ENCODE measurements around the gene PLA2G15. TPM values are rescaled to one million over a fixed set of nuclear protein-coding genes. Genes with fewer than 3 reads are reported as not detected.

PLA2G15 gene
- 49.0 and 76.7 TPM in 2 replicates for total RNA-seq

GRCh38 chr16:68244903-68245853 lies at the start of gene PLA2G15:
Gene PLA2G15, plus strand, starts transcription at chr16:68245373. Its CDS starts 54 bp downstream, at chr16:68245427.

GRCh38 chr16:68235887-68236136 lies 9.4 kb upstream of the PLA2G15 start, which contains the start of gene ESRP2:
Gene ESRP2, minus strand, starts transcription at chr16:68236127. Its CDS starts 82 bp downstream, at chr16:68236045.

GRCh38 chr16:68264128-68265077 lies 19.2 kb downstream of the PLA2G15 start, which contains the start of gene SLC7A6:
Gene SLC7A6, plus strand, starts transcription at chr16:68264526. Its CDS starts 10,201 bp downstream, at chr16:68274727.

Other genes starting within 250 kb of the PLA2G15 start
- not detected in 2 replicates for gene DPEP2, start 245.9 kb upstream of the PLA2G15 start, total RNA-seq
- gene DPEP2NB, start 229.5 kb upstream of the PLA2G15 start, total RNA-seq, result not detected in 2 replicates
- gene DDX28, start 222.1 kb upstream of the PLA2G15 start, total RNA-seq, result 7.3 and 8.3 TPM in 2 replicates
- gene DUS2, start 222.1 kb upstream of the PLA2G15 start, total RNA-seq, result 12.5 and 21.1 TPM in 2 replicates
- 8.3 and 12.4 TPM in 2 replicates for gene NFATC3, start 160.0 kb upstream of the PLA2G15 start, total RNA-seq
- gene ESRP2, start 9.2 kb upstream of the PLA2G15 start, total RNA-seq, result under 0.01 and 0.55 TPM in 2 replicates
- 30.9 and 31.7 TPM in 2 replicates for gene SLC7A6, start 19.2 kb downstream of the PLA2G15 start, total RNA-seq
- 12.5 and 14.6 TPM in 2 replicates for gene SLC7A6OS, start 65.6 kb downstream of the PLA2G15 start, total RNA-seq
- gene PRMT7, start 65.6 kb downstream of the PLA2G15 start, total RNA-seq, result 36.5 and 57.1 TPM in 2 replicates
- gene SMPD3, start 203.1 kb downstream of the PLA2G15 start, total RNA-seq, result not detected in 2 replicates